Stimulated activated effector memory CD8-positive, alpha-beta T cell treated with anti-CD3 and anti-CD28 coated beads, Interleukin-12 subunit alpha, Interleukin-12 subunit beta, amount 100 ng/mL, for 72 hours (primary cell): ENCODE measurements around the gene TSPAN17.

Experiments
- ATAC-seq: fragments of 150-1000 bp; cut with Tn5 transposase; 2 replicates; pipeline ENCODE4 v1.10.0; 2021
- DNase-seq, 2 donors: peaks; one replicate each; pipeline ENCODE4 v3.0.0; 2021 to 2022; ENCODE audit warnings: low spot score in 2 of 2
- H3K27ac Mint-ChIP-seq: one replicate; pipeline ENCODE4 v1.8.0; 2022; ENCODE audit warnings: mild to moderate bottlenecking, mixed read lengths
- H3K36me3 Mint-ChIP-seq: one replicate; pipeline ENCODE4 v1.8.0; 2022; ENCODE audit warnings: mild to moderate bottlenecking, mixed read lengths
- H3K4me1 Mint-ChIP-seq: one replicate; pipeline ENCODE4 v1.8.0; 2022; ENCODE audit warnings: mixed read lengths
- H3K4me3 Mint-ChIP-seq: one replicate; pipeline ENCODE4 v1.8.0; 2022; ENCODE audit warnings: mild to moderate bottlenecking, mixed read lengths
- H3K9me3 Mint-ChIP-seq: one replicate; pipeline ENCODE4 v1.8.0; 2022; ENCODE audit warnings: mixed read lengths

Gene TSPAN17

DNA sequence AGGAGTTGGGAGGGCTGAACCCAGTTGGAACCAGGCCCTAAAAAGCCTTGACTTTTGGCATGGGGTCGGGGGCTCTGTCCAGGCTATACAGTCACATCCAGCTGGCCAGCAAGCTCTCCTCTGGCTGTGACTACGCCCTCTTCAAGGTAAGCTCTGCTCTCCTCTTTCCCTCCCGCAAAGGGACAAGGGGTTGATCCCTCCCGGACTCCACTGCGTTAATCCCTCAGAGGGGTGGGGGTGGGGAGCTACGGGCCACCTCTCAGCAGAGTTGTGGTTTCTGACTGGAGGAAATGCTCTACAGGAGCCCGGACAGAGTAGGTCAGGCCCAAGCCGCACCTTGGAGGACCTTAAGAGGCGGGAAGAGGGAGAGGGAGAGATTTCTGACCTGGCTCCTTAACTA is 3.0 kb upstream of the TSPAN17 start:
- no peak for ATAC-seq
- Mint-ChIP-seq H3K4me1 (peaks cover 36% of the 10 kb centered on the region), H3K9me3 (no peaks in the 10 kb centered on the region), H3K36me3 (peaks cover 4% of the 10 kb centered on the region), H3K4me3 (no peak overlapping the region), H3K27ac (peak overlapping the region; percentile 80)
- DNase-seq, result no peak

DNA sequence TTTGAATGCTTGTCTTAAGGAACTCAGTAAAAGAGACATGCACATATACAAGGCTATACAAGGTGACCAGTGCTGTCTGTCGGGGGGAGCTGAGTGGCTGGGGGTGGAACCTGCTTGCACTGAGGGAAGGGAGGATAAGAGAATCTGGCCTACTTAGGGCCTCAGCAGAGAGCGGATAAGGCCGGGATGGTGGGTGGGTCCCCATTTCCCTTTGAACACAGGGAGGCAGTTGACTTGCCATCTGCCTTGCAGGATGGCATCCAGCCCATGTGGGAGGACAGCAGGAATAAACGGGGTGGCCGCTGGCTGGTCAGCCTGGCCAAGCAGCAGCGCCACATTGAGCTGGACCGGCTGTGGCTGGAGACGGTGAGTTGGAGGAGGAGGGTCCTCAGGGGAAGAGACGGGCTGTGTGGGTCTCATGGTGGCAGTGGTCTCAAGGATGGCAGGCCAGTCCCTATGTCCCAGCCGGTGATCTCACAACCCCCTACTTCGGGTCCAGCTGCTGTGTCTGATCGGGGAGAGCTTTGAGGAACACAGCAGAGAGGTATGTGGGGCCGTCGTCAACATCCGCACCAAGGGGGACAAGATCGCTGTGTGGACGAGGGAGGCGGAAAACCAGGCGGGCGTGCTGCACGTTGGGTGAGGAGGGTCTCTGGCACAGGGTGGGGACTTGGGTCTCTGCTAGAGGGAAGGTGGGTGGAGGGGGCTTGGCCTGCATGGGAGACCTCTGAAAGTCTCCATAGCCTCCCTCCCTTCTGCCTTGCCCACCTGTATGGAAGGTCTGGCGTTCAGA is 2.2 kb upstream of the TSPAN17 start:
- Mint-ChIP-seq H3K27ac (peak overlapping the region; percentile 58), H3K4me3 (no peak overlapping the region), H3K9me3 (no peaks in the 10 kb centered on the region), H3K36me3 (peaks cover 6% of the 10 kb centered on the region), H3K4me1 (peaks cover 40% of the 10 kb centered on the region)
- ATAC-seq, result no peak
- no peak for DNase-seq

DNA sequence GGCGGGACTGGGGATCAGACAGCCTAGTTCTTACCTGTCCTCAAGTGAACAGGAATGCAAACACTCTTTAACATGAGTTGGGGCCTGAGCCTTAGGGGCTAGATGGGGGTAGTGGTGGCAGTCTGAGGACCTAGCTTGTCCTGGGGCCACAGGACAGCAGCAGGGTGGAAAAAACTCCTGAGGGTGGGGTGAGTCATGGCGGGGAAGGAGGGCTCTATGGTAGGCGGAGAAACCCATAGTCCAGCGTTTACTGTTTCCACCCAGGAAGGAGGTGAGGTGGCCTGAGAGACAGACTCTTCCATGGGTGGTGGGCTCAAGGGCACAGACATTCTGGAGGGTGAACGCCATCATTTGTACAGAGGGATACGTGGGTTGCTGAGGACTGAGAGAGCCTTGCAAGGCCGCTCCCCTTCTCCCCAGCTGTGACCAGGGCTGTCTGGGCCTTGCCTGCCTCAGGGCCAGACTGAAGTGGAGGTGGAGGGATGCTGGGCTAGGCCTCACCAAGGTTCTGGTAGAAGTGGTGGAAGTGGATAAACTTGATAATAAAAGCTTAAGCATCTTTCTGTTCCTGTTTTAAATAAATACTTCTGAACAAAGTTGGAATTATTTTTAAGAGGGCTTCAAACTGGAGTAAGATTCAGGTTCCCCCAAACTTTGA is 1.1 kb upstream of the TSPAN17 start:
- no peak for DNase-seq
- no peak for ATAC-seq
- H3K4me1 Mint-ChIP-seq, result peaks cover 52% of the 10 kb centered on the region
- H3K4me3 Mint-ChIP-seq, result peak overlapping the region; percentile 83
- H3K36me3 Mint-ChIP-seq, result peaks cover 16% of the 10 kb centered on the region
- H3K9me3 Mint-ChIP-seq, result no peaks in the 10 kb centered on the region
- H3K27ac Mint-ChIP-seq, result peak overlapping the region; percentile 89

DNA sequence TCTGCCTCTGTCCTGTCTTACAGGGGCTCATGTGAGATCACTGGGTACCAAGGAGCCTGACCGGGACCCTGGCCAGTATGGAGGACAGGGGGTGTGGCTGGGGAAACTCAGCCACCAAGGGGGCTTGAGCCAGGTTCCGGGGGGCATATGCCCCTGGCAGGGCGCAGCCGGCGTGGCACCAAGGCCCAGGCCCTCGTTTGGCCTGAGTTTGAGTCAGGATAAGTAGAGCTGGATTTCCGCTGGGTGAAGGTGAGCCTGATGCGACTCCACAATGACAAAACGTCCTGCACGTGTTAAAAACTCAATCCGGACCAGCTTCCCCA is 616 bp upstream of the TSPAN17 start:
- DNase-seq, result no peak
- peak overlapping the region; percentile 83 for H3K4me3 Mint-ChIP-seq
- ATAC-seq, result peak; percentile 36
- peak overlapping the region; percentile 89 for H3K27ac Mint-ChIP-seq
- no peaks in the 10 kb centered on the region for H3K9me3 Mint-ChIP-seq
- peaks cover 16% of the 10 kb centered on the region for H3K36me3 Mint-ChIP-seq
- H3K4me1 Mint-ChIP-seq, result peaks cover 56% of the 10 kb centered on the region

DNA sequence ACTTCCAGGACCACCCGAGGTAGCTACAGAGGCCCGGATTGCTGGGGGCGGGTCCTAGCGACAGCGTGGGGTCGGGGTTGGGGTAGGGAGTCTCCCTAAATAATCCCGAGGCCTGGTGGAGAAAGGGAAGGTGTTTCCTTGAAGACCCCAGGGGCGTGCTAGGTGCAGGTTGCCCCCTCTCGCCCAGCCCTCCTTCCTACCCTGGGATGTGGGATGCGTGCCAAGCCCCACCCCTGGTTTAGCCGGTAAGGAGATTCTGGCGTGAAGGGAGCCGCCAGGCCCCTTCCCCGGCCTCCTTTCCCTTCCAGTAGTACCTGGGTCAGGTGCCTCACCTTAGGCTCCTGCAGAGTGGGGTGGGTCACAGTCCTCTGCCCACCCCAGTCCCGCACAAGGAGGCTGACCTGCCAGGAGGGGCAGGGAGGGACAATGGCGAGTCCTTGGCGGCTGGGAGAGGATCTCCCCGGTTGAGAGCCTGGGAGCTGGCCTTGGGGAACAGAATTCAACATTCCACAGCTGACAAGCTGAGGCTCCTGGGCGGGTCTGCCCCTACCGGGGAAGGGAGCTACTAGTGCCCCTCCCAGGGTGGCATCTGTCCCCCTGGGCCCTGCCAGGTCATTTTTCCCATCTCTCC is 674 bp downstream of the TSPAN17 start:
- peaks cover 19% of the 10 kb centered on the region for H3K36me3 Mint-ChIP-seq
- peak overlapping the region; percentile 89 for H3K27ac Mint-ChIP-seq
- peak overlapping the region; percentile 83 for H3K4me3 Mint-ChIP-seq
- peaks cover 68% of the 10 kb centered on the region for H3K4me1 Mint-ChIP-seq
- DNase-seq (peak in 1 of 2 donors; percentile 66), ATAC-seq (no peak)
- no peaks in the 10 kb centered on the region for H3K9me3 Mint-ChIP-seq

DNA sequence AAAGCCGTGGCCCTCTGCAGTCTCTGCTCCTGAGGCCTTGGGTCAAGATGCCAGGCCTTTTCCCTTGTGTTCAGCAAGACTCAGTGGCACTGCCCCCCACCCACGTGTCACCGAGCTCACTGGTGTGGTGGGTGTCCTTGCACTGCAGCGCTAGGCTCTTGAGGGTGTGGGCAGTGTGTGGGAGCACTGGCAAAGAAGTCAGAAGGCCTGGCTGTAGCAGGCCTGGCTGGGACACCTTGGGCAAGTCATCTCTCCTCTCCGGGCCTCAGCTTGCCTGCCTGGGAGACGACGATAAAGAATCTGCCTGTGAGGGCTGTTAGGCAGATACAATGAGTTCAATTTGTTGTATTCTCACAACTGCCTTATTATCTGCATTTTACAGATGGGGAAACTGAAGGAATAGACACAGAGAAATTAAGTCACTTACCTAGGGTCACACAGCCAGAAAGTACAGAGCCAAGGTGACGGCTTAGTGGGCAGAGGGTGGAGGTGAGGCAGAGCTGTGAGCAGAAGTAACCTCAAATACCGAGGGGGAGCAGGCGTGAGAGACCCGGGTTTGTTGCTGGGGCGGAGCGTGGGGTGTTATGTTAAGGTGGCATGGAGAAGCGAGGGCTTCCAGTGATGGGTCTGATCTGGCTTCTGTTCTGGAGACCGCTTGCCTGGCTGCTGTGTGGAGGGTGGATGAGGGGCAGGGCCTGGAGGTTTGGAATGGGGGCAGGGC is 1.4 kb downstream of the TSPAN17 start:
- peak in 1 of 2 donors; percentile 67 for DNase-seq
- Mint-ChIP-seq H3K4me3 (peak overlapping the region; percentile 83), H3K4me1 (peaks cover 75% of the 10 kb centered on the region)

DNA sequence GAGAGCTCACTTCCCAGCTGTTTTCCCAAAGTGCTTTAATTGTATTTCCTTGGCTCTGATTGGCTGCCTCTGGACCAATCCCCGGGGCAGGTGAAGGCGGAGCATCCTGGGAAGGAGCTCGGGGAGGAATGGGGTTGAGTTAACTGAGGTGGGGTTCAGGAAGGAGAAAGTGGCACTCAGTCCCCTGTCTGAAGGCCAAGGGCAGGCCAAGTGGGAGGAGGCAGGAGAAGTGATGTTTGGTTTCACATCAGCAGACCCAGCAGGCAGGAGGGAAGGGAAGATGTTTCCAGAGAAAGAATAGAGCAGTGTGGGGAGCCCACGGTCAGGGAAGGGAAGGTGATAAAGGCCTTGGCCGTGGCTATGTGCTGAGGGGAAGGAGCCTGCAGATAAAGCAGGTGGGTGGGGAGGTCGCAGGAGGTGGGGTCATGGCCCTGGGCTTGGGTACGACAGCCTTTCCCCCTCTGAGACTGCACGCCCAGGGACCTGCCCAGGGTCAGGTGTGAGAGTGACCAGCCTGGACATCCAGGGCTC is 3.1 kb downstream of the TSPAN17 start:
- peaks cover 81% of the 10 kb centered on the region for H3K4me1 Mint-ChIP-seq
- H3K4me3 Mint-ChIP-seq, result peak overlapping the region; percentile 83
- no peaks in the 10 kb centered on the region for H3K9me3 Mint-ChIP-seq
- ATAC-seq (no peak), DNase-seq (no peak)
- H3K27ac Mint-ChIP-seq, result peak overlapping the region; percentile 78
- H3K36me3 Mint-ChIP-seq, result peaks cover 31% of the 10 kb centered on the region

More for the DNA sequence above, 1.4 kb downstream of the TSPAN17 start:
- ATAC-seq, result no peak
- H3K27ac Mint-ChIP-seq, result peak overlapping the region; percentile 73
- H3K36me3 Mint-ChIP-seq, result peaks cover 26% of the 10 kb centered on the region
- H3K9me3 Mint-ChIP-seq, result no peaks in the 10 kb centered on the region

DNA sequence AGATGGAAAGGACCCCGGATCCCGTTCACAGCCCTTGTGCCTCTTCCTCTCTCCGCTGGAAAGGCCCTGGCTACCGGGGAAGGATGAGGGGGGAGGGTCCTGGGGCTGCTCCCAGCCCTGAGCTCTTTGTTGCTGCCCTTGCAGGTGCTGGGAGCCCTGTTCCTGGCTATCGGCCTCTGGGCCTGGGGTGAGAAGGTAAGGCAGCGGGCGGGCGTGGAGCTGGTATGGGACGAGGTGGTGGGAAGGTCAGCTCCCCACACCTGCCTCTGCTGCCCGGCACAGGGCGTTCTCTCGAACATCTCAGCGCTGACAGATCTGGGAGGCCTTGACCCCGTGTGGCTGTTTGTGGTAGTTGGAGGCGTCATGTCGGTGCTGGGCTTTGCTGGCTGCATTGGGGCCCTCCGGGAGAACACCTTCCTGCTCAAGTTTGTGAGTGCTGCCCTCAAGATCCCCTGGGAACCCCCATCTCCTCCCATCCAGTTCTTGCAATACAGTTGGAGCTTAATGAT is 4.2 kb downstream of the TSPAN17 start:
- Mint-ChIP-seq H3K9me3 (no peaks in the 10 kb centered on the region), H3K27ac (no peak overlapping the region), H3K4me1 (peaks cover 71% of the 10 kb centered on the region), H3K4me3 (no peak overlapping the region), H3K36me3 (peaks cover 40% of the 10 kb centered on the region)
- no peak for DNase-seq
- no peak for ATAC-seq

DNA sequence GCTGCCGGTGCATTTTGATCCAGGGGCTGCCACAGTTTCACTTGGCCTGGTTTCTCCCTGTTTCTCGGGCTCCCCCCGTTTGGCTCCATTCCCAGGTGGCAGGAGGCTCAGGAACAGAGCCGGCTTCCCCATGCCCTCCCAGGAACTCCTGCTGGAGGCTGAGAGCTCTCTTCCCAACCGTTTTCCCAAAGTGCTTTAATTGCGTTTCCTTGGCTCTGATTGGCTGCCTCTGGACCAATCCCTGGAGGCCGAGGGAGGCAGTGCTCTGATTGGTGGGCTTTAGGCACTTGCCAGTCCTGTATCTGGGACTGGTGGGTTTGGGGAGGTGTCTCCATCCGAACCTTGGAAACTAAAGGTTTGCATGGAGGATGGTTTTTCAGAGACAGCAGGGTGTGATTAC is 4.9 kb downstream of the TSPAN17 start:
- Mint-ChIP-seq H3K27ac (no peak overlapping the region), H3K4me3 (no peak overlapping the region), H3K36me3 (peaks cover 46% of the 10 kb centered on the region), H3K9me3 (no peaks in the 10 kb centered on the region), H3K4me1 (peaks cover 65% of the 10 kb centered on the region)
- ATAC-seq, result no peak
- no peak for DNase-seq

DNA sequence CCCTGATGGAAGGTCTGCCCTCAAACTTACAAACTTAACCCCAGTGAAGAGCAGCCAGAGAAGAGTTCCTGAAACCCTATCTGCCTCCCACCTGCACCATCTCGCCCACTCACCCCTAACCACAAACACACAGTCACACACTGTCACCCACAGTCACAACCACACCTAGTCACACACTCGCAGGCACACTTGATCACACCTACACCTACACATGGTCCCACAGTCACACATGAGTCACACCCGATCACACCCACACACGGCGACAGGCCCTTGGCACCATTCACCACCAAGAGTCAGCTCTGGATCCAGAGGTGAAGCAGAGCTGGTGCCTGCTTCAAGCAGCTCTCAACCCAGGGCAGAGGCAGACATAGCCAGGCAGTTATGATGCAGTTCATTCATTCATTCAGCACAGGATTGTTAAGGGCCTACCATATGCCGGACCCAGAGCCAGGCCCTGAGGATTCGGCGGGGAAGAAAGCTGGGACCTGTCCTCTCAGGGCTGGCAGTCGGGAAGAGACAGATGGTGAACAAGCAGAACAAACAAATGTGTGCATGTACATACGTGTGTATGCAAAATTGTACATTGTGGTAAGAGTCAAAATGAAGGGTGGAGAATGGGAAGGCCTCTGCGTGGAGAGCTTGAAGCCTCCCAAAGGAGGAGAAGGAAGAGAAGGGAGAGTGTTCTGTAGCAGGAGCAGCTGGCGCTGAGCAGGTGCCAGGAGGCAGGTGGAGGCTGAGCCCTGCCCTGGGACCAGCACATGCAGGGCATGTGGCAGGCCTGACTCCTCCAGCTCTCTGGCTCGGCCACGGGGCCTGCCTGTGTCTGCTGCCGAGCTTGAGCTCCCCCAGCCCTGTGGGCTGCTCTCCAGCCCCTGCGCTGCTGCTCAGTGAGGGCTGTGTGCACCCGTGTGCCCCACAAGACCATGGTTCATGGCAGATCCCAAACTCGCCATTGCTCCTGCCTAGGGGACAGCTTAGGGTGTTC is 6.4 kb downstream of the TSPAN17 start:
- peaks cover 61% of the 10 kb centered on the region for H3K36me3 Mint-ChIP-seq
- no peaks in the 10 kb centered on the region for H3K9me3 Mint-ChIP-seq
- peak overlapping the region; percentile 32 for H3K4me3 Mint-ChIP-seq
- H3K4me1 Mint-ChIP-seq, result peaks cover 73% of the 10 kb centered on the region
- DNase-seq, result peak; percentile 67 to 88
- ATAC-seq, result peak; percentile 93
- peak overlapping the region; percentile 50 for H3K27ac Mint-ChIP-seq

DNA sequence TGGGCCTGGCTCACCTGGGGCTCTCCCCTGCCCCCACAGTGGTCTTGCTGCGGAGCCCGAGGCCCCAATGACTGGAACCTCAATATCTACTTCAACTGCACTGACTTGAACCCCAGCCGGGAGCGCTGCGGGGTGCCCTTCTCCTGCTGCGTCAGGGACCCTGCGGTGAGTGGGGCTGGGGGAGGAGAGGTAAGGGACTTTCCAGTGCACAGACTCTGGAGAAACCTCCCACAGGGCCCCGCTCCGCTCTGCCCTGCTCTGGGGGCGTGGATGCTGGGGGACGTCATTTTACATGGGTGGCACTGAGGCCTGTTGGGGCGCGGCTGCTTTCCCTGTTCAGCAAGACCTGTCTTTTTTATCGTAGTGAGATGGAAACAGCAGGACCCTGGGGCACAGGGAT is 7.6 kb downstream of the TSPAN17 start:
- Mint-ChIP-seq H3K36me3 (peaks cover 62% of the 10 kb centered on the region), H3K4me3 (no peak overlapping the region), H3K27ac (no peak overlapping the region), H3K9me3 (no peaks in the 10 kb centered on the region), H3K4me1 (peaks cover 76% of the 10 kb centered on the region)
- ATAC-seq, result no peak
- no peak for DNase-seq

DNA sequence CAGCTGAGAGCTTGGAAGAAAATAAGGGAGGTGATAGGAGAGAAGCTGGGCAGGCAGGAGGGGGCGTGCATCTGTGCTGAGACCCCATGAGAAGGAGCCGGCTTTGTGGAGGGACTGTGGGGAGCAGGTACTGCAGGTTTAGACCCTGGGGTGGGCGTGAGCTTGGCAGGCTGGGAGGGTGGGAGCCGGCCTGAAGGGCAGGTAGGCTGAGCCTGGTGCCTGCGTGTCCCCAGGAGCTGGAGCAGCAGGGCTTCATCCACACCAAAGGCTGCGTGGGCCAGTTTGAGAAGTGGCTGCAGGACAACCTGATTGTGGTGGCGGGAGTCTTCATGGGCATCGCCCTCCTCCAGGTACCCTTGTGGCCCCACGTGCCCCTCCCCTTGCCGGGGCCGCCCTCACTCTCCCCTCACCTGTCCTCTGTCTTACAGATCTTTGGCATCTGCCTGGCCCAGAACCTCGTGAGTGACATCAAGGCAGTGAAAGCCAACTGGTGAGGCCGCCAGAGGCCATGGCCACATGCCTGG is 9.2 kb downstream of the TSPAN17 start:
- DNase-seq (no peak), ATAC-seq (no peak)
- H3K27ac Mint-ChIP-seq, result no peak overlapping the region
- H3K4me3 Mint-ChIP-seq, result no peak overlapping the region
- no peaks in the 10 kb centered on the region for H3K9me3 Mint-ChIP-seq
- H3K4me1 Mint-ChIP-seq, result peaks cover 71% of the 10 kb centered on the region
- peaks cover 55% of the 10 kb centered on the region for H3K36me3 Mint-ChIP-seq

DNA sequence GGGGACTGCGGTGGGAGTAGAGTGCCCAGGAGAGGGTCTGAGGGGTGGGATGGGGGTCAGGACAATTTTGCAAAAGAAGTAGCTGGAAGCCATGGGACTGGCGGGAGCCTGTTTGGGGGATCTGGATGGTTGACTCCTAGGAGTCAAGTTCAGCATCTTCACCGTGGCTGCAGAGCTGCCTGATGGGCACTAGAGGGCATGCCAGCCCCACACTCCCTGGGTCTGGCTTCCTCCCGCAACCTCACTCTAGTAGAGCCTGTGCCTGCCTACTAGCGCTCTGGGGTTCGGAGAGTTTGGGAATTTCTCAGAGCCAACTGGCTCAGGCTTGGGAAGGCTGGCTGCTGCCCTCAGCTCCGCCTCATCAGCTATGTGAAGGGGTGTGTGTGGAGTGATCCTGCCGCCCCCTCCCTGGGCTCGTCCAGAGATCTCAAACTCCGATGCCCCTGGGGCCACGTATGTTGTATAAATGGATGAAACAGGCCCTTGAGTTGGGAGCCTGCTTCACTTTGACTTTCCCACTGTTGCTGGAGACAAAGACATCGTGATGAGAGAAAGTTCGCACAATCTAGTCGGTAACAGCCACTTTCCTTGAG is 10.8 kb downstream of the TSPAN17 start:
- Mint-ChIP-seq H3K4me1 (peaks cover 56% of the 10 kb centered on the region), H3K36me3 (peaks cover 50% of the 10 kb centered on the region), H3K4me3 (peak overlapping the region; percentile 55), H3K9me3 (no peaks in the 10 kb centered on the region), H3K27ac (no peak overlapping the region)
- peak; percentile 55 to 76 for DNase-seq
- ATAC-seq, result peak; percentile 49
